Breast epithelium (tissue), 3 donors: ENCODE measurements around the gene RAD51D.

ENCODE experiments used
- POLR2A ChIP-seq: fragments of 450-650 bp; IDR thresholded peaks from one replicate; pipeline ENCODE4 v1.6.1; 2016; ENCODE audit warnings: antibody characterized with exemption, mild to moderate bottlenecking, moderate library complexity
- TF ChIP-seq, protein P1 (sequence below), 3 donors: fragments of 450-650 bp; IDR thresholded peaks; one replicate each; pipeline ENCODE4 v1.5.1; 2016 to 2017; ENCODE audit warnings: antibody characterized with exemption in 3 of 3, mild to moderate bottlenecking in 3 of 3, moderate library complexity in 3 of 3

DNA sequence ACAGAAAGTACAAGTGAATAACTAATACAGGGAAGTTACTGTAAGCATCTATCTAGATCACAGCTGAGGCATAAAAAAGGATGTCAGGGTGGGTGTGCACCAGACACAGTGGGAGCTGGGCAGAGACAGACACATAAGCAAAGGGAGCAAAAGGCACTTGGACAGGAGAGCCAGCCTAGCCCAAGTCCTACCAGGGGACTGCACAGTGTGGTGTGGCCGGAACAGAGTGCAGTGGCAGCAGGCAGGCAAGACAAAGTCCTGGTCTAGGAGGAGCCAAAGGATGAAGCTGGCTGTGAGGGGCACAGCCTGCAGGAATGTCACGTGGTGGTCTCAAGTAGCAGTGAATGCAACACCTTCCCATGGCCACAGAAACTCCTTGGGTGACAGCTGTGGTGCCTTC is 21.9 kb downstream of the RAD51D start:
- TF ChIP-seq, protein P1, sequence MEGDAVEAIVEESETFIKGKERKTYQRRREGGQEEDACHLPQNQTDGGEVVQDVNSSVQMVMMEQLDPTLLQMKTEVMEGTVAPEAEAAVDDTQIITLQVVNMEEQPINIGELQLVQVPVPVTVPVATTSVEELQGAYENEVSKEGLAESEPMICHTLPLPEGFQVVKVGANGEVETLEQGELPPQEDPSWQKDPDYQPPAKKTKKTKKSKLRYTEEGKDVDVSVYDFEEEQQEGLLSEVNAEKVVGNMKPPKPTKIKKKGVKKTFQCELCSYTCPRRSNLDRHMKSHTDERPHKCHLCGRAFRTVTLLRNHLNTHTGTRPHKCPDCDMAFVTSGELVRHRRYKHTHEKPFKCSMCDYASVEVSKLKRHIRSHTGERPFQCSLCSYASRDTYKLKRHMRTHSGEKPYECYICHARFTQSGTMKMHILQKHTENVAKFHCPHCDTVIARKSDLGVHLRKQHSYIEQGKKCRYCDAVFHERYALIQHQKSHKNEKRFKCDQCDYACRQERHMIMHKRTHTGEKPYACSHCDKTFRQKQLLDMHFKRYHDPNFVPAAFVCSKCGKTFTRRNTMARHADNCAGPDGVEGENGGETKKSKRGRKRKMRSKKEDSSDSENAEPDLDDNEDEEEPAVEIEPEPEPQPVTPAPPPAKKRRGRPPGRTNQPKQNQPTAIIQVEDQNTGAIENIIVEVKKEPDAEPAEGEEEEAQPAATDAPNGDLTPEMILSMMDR (IDR thresholded peaks at IDR 0.05) = no peak
- no peak for TF ChIP-seq POLR2A
